ENCODE results near the gene SEC14L2. TPM values are rescaled to one million over a fixed set of nuclear protein-coding genes. Genes with fewer than 3 reads are reported as not detected.

The SEC14L2 gene
- total and polyA plus RNA-seq, 2 of the 8 experiments (the other 6 are each of a cell fraction or from before 2014, with no cell fraction given): 2.8 to 3.2 TPM

DNA sequence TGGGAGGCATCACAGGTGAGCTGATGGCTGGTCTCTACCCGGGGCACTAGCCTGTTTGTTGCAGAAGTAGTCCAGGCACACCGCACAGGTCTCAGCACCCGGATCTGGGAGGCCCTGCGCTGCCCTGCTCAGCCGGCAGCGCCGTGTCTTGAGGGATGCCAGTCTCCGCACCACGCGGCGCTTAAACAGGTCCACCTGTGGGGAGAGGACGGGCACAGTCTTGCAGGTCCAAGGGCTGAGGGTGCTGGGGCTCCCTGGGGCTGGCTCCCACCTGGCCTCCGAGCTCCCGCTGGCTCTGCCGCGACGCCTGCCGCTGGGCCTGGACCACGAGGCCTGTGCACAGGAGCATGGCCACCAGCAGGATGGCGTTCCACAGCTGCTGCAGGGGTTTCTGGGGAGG, 16.8 kb upstream of the SEC14L2 start:
- 0 out of 7 replicates have a peak overlapping the region, but pooled peaks of 1 of the 4 experiments have one; percentile 5 for H3K9ac ChIP-seq (replicated peaks in 1 of 4; ENCODE audit: extremely low read depth in 1 of 4, low read depth in 3 of 4, low read length in 3 of 4)
- POLR2A ChIA-PET (ENCODE audit: partially characterized antibody): interaction anchor here (0.6 to 3.6 kb wide), 6 partner anchors 11 to 125 kb away, joined by 3 to 14 read pairs (median 3); no protein-coding TSS in a partner anchor

More for the DNA sequence above, 16.8 kb upstream of the SEC14L2 start:
- no peak overlapping the region for H2BK20ac ChIP-seq (ENCODE audit: low read length)
- H3K56ac ChIP-seq (replicated peaks; ENCODE audit: insufficient read length, low read depth, low read length): no peak overlapping the region
- no peaks in the 10 kb centered on the region for H3K27me3 ChIP-seq (replicated peaks in 1 of 4; ENCODE audit: control insufficient read depth in 3 of 4, extremely low read depth in 1 of 4, insufficient read depth in 3 of 4, low read length in 3 of 4)
- H3K18ac ChIP-seq (ENCODE audit: extremely low read depth, low read length): no peak overlapping the region
- no peaks in the 10 kb centered on the region for H3K79me2 ChIP-seq (ENCODE audit: control insufficient read depth in 1 of 2, insufficient read depth in 2 of 2, low read length in 2 of 2)
- no peak overlapping the region for H4K5ac ChIP-seq (ENCODE audit: insufficient read length, low read depth, low read length)
- no peak overlapping the region for H4K8ac ChIP-seq (ENCODE audit: extremely low read depth, insufficient read depth, low read length)
- no peak overlapping the region for H3K27ac ChIP-seq (ENCODE audit: low read depth, low read length)
- no peak overlapping the region for H2BK120ac ChIP-seq (replicated peaks; ENCODE audit: low read depth, low read length)
- 94% methylated on average over 20 of the region's 20 CpGs; no CpG with 5 or more reads in 1 of the 2 experiments for WGBS, 2 experiments (ENCODE audit: extremely low coverage in 1 of 2, insufficient coverage in 1 of 2, insufficient read length in 1 of 2, insufficient replicate concordance in 2 of 2, low coverage in 1 of 2, low lambda C conversion rate in 2 of 2, missing lambda C conversion rate in 1 of 2)
- no peak overlapping the region for H4K91ac ChIP-seq (replicated peaks; ENCODE audit: insufficient read length, low read length)
- no peaks in the 10 kb centered on the region for H3K4me1 ChIP-seq (replicated peaks in 1 of 4; ENCODE audit: control insufficient read depth in 3 of 4, insufficient read depth in 4 of 4, low read length in 3 of 4)
- H4K20me1 ChIP-seq (replicated peaks in 1 of 2; ENCODE audit: control insufficient read depth in 1 of 2, insufficient read depth in 2 of 2, low read length in 2 of 2): peaks cover 2% of the 10 kb centered on the region in 2 experiments
- H3K4me2 ChIP-seq (ENCODE audit: insufficient read depth in 1 of 2, low read depth in 2 of 2, low read length in 2 of 2): no peak overlapping the region
- H3K79me1 ChIP-seq (ENCODE audit: low read depth, low read length): no peaks in the 10 kb centered on the region
- no peak overlapping the region for H2AFZ ChIP-seq (ENCODE audit: low read length)
- H3K4me3 ChIP-seq (ENCODE audit: extremely low read depth in 1 of 4, insufficient read depth in 2 of 4, low read depth in 3 of 4, low read length in 4 of 4): no peak overlapping the region
- no peak overlapping the region for H3K14ac ChIP-seq (ENCODE audit: insufficient read length)
- H3K9me3 ChIP-seq (ENCODE audit: insufficient read depth in 2 of 2, low read depth in 1 of 2, low read length in 1 of 2): no peaks in the 10 kb centered on the region
- H2AK5ac ChIP-seq (ENCODE audit: low read depth, low read length): no peak overlapping the region
- TF ChIP-seq JUND (IDR thresholded peaks at IDR 0.05; ENCODE audit: low read length) (no peak), KDM5A (IDR thresholded peaks at IDR 0.05; ENCODE audit: low read length) (no peak)
- H3K36me3 ChIP-seq (ENCODE audit: control insufficient read depth in 2 of 4, insufficient read depth in 4 of 4, low read length in 3 of 4): peaks cover 0 to 7% (median 3%) of the 10 kb centered on the region in 4 experiments; a peak in 4 of 8 replicates
- H3K23me2 ChIP-seq (ENCODE audit: low read depth, low read length): no peaks in the 10 kb centered on the region
- H2BK15ac ChIP-seq (ENCODE audit: low read length): no peak overlapping the region
- DNase-seq (ENCODE audit: low read depth in 1 of 2, low spot score in 2 of 2) (no peak), FAIRE-seq (no peak)
- H3K23ac ChIP-seq (ENCODE audit: insufficient read length): no peak overlapping the region
- H2BK5ac ChIP-seq (ENCODE audit: low read depth, low read length): no peak overlapping the region
- CTCF ChIA-PET (ENCODE audit: partially characterized antibody): interaction anchor here (0.7 to 1.4 kb wide), 2 partner anchors 66 to 92 kb away, joined by 3 to 4 read pairs; no protein-coding TSS in a partner anchor
- no peak overlapping the region for H2BK12ac ChIP-seq (ENCODE audit: low read depth, low read length)
- H3K4ac ChIP-seq (replicated peaks; ENCODE audit: insufficient read length, low read depth, low read length): no peak overlapping the region
